Coronary artery (tissue), 2 donors: ENCODE measurements around the gene SYK.

ENCODE experiments used
- DNase-seq: peaks from one replicate; pipeline ENCODE4 v3.0.0-alpha.2; 2017; ENCODE audit warnings: low spot score
- H3K27ac ChIP-seq, 2 donors: fragments of 200-600 bp; sonication (generic); one replicate each; pipeline ENCODE4 v1.5.1; 2016 to 2019
- H3K4me3 ChIP-seq: fragments of 200-600 bp; sonication (generic); 2 replicates; pipeline ENCODE4 v1.5.1; 2016; ENCODE audit warnings: mild to moderate bottlenecking, moderate library complexity
- CTCF ChIP-seq: fragments of 200-600 bp; sonication (generic); IDR thresholded peaks from one replicate; pipeline ENCODE4 v1.5.1; 2019; ENCODE audit warnings: antibody characterized with exemption

Gene SYK

GRCh38 chr9:90939351-90939750, 137.7 kb downstream of the SYK start:
- Histone ChIP-seq H3K27ac (no peak overlapping the region), H3K4me3 (no peak overlapping the region)
- DNase-seq, result no peak
- no peak for TF ChIP-seq CTCF

GRCh38 chr9:90940280-90940679, 138.7 kb downstream of the SYK start:
- Histone ChIP-seq H3K27ac (no peak overlapping the region), H3K4me3 (no peak overlapping the region)
- no peak for TF ChIP-seq CTCF
- no peak for DNase-seq

GRCh38 chr9:90941661-90942060, 140.0 kb downstream of the SYK start:
- Histone ChIP-seq H3K4me3 (no peak overlapping the region), H3K27ac (no peak overlapping the region)
- DNase-seq, result no peak
- no peak for TF ChIP-seq CTCF

GRCh38 chr9:90942555-90942954, 140.9 kb downstream of the SYK start:
- H3K27ac ChIP-seq, result no peak overlapping the region
- H3K4me3 ChIP-seq, result no peak overlapping the region
- DNase-seq, result no peak
- TF ChIP-seq CTCF, result no peak

- DNase-seq, result no peak
- no peak overlapping the region for H3K27ac ChIP-seq
- H3K4me3 ChIP-seq, result no peak overlapping the region
- no peak for TF ChIP-seq CTCF
These were observed 141.7 kb downstream of the SYK start for GRCh38 chr9:90943341-90943740.

GRCh38 chr9:90945336-90945735, 143.7 kb downstream of the SYK start:
- TF ChIP-seq CTCF, result no peak
- Histone ChIP-seq H3K4me3 (no peak overlapping the region), H3K27ac (no peak overlapping the region)
- DNase-seq, result no peak

- Histone ChIP-seq H3K4me3 (no peak overlapping the region), H3K27ac (no peak overlapping the region)
- DNase-seq, result no peak
- TF ChIP-seq CTCF, result no peak
These were observed 145.4 kb downstream of the SYK start for GRCh38 chr9:90946982-90947381.
